Measurements from ENCODE around the gene PLS1.

DNA sequence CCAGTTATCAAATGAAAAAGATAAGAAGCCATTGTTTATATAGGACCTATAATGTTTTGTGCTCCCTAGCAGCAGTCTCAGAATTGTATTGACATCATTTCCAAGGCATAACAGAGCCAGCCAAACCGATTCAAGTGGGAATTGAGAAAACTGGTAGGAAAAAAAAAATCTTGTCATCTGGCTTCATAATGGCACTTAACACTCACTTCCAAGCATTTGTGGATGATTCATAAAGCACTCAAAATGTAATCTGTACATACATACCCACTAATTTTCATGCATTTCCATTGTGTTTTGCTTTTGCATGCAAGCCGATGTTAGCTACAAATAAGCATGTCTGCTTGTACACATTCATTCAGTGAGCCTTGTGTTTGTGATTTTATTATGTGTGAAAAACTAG lies 109.0 kb downstream of the PLS1 start:
- TF ChIP-seq, protein P1, sequence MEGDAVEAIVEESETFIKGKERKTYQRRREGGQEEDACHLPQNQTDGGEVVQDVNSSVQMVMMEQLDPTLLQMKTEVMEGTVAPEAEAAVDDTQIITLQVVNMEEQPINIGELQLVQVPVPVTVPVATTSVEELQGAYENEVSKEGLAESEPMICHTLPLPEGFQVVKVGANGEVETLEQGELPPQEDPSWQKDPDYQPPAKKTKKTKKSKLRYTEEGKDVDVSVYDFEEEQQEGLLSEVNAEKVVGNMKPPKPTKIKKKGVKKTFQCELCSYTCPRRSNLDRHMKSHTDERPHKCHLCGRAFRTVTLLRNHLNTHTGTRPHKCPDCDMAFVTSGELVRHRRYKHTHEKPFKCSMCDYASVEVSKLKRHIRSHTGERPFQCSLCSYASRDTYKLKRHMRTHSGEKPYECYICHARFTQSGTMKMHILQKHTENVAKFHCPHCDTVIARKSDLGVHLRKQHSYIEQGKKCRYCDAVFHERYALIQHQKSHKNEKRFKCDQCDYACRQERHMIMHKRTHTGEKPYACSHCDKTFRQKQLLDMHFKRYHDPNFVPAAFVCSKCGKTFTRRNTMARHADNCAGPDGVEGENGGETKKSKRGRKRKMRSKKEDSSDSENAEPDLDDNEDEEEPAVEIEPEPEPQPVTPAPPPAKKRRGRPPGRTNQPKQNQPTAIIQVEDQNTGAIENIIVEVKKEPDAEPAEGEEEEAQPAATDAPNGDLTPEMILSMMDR (IDR thresholded peaks at IDR 0.05): no peak
- no peak for TF ChIP-seq EZH2 (IDR thresholded peaks at IDR 0.05)
- no peak for TF ChIP-seq EZH2phosphoT487 (IDR thresholded peaks at IDR 0.05)

All from neural progenitor cell (in vitro differentiated cells).